Measurements from ENCODE around the gene PLSCR1.
"Not testable (repeated sequence)": the region's sequence is repeated elsewhere in the genome, so short reads cannot be mapped to it uniquely, and the experiment has no call there.

PLSCR1 gene

DNA sequence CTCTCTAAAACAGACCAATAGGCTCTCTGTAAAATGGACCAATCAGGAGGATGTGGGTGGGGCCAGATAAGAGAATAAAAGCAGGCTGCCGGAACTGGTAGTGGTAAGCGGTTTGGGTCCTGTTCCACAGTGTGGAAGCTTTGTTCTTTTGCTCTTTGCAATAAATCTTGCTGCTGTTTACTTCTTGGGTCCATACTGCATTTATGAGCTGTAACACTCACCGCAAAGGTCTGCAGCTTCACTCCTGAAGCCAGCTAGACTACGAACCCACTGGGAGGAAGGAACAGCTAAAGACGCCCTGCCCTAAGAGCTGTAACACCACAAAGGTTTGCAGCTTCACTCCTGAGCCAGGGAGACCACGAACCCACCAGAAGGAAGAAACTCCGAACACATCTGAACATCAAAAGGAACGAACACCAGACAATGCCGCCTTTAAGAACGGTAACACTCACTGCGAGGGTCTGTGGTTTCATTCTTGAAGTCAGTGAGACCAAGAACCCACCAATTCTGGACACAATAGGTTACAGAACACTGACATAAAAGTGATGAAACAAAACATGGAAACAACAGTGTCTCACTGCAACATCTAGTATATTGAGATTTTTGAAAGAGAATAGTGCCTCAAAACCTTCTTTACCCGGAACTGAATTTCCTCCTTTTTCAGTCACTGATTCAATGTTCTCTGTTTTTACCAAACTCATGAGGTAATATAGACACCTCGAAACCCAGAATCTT lies 46.2 kb downstream of the PLSCR1 start:
- CTCF ChIA-PET, result no interaction called here
- TF ChIP-seq, protein P1, sequence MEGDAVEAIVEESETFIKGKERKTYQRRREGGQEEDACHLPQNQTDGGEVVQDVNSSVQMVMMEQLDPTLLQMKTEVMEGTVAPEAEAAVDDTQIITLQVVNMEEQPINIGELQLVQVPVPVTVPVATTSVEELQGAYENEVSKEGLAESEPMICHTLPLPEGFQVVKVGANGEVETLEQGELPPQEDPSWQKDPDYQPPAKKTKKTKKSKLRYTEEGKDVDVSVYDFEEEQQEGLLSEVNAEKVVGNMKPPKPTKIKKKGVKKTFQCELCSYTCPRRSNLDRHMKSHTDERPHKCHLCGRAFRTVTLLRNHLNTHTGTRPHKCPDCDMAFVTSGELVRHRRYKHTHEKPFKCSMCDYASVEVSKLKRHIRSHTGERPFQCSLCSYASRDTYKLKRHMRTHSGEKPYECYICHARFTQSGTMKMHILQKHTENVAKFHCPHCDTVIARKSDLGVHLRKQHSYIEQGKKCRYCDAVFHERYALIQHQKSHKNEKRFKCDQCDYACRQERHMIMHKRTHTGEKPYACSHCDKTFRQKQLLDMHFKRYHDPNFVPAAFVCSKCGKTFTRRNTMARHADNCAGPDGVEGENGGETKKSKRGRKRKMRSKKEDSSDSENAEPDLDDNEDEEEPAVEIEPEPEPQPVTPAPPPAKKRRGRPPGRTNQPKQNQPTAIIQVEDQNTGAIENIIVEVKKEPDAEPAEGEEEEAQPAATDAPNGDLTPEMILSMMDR (IDR thresholded peaks at IDR 0.05; ENCODE audit: insufficient read depth, low read length, missing control alignments), result no peak
- POLR2A ChIA-PET, result no interaction called here
- H3K4me3 ChIP-seq (ENCODE audit: low read depth, low read length), result no peak overlapping the region
- DNase-seq (ENCODE audit: low read depth, low spot score), result no peak

DNA sequence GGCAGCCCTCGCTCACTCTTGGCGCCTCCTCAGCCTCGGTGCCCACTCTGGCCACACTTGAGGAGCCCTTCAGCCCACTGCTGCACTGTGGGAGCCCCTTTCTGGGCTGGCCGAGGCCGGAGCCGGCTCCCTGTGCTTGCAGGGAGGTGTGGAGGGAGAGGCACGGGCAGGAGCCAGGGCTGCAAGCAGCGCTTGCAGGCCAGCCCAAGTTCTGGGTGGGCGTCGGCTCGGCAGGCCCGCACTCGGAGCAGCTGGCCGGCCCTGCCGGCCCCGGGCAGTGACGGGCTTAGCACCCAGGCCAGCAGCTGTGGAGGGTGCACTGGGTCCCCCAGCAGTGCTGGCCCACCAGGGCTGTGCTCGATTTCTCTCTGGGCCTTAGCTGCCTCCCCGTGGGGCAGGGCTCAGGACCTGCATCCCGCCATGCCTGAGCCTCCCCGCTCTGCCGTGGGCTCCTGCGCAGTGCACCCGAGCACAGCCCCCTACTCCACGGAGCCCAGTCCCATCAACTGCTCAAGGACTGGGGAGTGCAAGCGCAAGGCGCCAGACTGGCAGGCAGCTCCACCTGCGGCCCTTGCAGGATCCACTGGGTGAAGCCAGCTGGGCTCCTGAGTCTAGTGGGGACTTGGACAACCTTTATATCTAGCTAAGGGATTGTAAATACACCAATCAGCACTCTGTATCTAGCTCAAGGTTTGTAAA lies 47.1 kb downstream of the PLSCR1 start:
- DNase-seq (ENCODE audit: low read depth, low spot score); H3K4me3 ChIP-seq (ENCODE audit: low read depth, low read length); CTCF ChIA-PET; POLR2A ChIA-PET: not testable (repeated sequence)

DNA sequence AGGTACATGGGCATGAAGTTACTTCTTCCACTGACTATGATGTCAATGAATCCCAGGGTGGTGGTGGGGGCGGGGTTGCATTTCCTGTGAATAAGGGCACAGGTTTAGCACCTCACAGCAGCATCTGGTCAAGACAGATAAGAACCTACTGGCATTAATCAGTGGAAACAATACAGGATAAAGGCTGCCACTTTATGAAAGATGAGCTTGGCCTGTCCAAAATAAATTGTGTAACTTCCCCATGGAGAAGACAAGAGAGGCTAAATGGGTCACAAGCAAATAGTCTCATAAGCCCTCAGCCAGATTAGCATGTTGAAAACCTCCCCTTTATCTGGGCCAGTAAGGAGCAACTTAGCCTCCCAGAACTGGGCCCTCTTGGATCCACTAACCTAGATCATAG lies 47.7 kb downstream of the PLSCR1 start:
- no peak for DNase-seq (ENCODE audit: low read depth, low spot score)
- CTCF ChIA-PET, result no interaction called here
- TF ChIP-seq, protein P1 (IDR thresholded peaks at IDR 0.05; ENCODE audit: insufficient read depth, low read length, missing control alignments), result no peak
- POLR2A ChIA-PET, result no interaction called here
- no peak overlapping the region for H3K4me3 ChIP-seq (ENCODE audit: low read depth, low read length)

DNA sequence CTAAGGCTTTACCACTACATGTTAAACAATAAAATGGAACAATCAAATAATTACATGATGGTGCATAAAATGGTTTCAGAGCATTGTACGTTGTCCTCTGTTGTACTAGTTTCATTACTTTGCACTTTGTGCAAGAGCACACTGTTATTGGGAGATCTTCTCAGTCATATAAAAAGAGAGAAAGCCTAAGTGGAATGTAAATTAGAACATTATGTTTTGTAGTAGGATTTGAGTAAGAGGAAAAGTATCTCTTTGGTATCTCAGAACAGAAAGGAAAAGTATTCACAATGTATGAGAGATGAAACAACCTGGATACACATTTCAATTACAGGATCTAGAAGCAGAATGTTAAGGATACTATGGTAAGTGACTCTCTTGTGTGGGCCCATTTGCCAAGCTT lies 48.2 kb downstream of the PLSCR1 start:
- POLR2A ChIA-PET, result no interaction called here
- no peak for DNase-seq (ENCODE audit: low read depth, low spot score)
- TF ChIP-seq, protein P1 (IDR thresholded peaks at IDR 0.05; ENCODE audit: insufficient read depth, low read length, missing control alignments), result no peak
- no peak overlapping the region for H3K4me3 ChIP-seq (ENCODE audit: low read depth, low read length)
- CTCF ChIA-PET, result no interaction called here

DNA sequence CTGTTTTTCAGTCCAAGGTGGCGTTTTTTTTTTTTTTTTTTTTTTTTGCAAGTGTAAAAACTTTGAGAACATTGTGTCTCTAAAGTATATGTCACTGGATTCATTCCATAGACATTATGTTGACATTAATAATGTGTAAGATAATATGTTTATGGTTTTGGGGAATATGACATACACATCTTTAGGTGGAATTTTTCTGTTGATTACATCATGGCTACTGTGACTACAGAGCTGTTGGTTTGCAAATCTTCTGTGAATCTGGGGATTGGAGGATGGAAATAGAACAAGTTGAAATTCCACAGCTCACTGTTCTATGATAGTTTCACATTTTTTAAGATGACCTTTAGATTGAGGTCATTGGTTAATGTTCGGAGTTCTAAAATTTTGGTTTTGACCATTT lies 50.6 kb downstream of the PLSCR1 start:
- no peak for DNase-seq (ENCODE audit: low read depth, low spot score)
- ChIA-PET CTCF (no interaction called here), POLR2A (interaction anchor here (0.6 kb wide), 1 partner anchor 258 kb away, joined by 3 read pairs; no protein-coding TSS in a partner anchor)
- TF ChIP-seq, protein P1 (IDR thresholded peaks at IDR 0.05; ENCODE audit: insufficient read depth, low read length, missing control alignments), result no peak
- H3K4me3 ChIP-seq (ENCODE audit: low read depth, low read length), result no peak overlapping the region

DNA sequence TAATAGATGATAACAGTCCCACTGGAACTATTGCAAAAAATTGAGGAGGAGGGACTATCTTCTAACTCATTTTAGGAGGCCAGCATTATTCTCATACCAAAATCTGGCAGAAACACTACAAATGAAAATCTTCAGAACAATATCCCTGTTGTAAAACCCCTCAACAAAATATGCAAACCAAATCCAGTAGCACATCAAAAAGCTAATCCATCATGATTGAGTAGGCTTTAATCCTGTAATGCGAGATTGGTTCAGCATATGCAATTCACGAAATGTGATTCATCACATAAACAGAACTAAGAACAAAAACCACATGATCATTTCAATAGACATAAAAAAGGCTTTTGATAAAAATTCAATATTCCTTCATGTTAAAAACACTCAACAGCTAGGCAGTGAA lies 51.2 kb downstream of the PLSCR1 start:
- CTCF ChIA-PET, result interaction anchor here (1.6 kb wide), 1 partner anchor 11 kb away, joined by 4 read pairs; no protein-coding TSS in a partner anchor
- DNase-seq (ENCODE audit: low read depth, low spot score), result no peak
- TF ChIP-seq, protein P1 (IDR thresholded peaks at IDR 0.05; ENCODE audit: insufficient read depth, low read length, missing control alignments), result no peak
- POLR2A ChIA-PET, result interaction anchor here (0.6 kb wide), 1 partner anchor 259 kb away, joined by 3 read pairs; no protein-coding TSS in a partner anchor
- no peak overlapping the region for H3K4me3 ChIP-seq (ENCODE audit: low read depth, low read length)

Measured in AG04449 (cell line).